Measurements from ENCODE around the gene TREML2.

DNA sequence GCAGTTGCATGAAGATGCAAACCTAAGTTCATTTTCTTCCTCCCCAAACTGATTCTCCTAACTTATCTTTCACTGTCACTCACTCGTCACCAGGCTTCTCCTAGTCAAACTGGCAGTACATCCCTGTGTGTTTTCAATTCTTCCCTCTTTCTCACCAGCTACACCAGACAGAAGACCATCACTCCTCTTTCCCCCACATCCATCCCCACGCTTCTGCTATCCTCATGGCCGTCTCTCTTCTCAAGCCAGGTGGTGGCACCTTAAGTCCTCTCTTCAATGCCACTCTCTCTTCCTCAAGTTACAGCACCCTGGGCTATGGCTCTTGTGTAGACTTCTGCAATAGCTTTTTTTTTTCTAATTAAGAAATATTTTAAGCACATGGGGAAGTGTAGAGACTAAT, 23.7 kb downstream of the TREML2 start:
- TF ChIP-seq CTCF (IDR thresholded peaks at IDR 0.05; ENCODE audit: poor library complexity, severe bottlenecking): no peak
- TF ChIP-seq EZH2 (IDR thresholded peaks at IDR 0.05; ENCODE audit: borderline replicate concordance, insufficient read depth, low read length, poor library complexity, severe bottlenecking): no peak
- no peak for TF ChIP-seq RAD21 (conservative IDR thresholded peaks at IDR 0.05)
- TF ChIP-seq EP300 (conservative IDR thresholded peaks at IDR 0.05; ENCODE audit: poor library complexity, severe bottlenecking): no peak
- TF ChIP-seq, protein P1, sequence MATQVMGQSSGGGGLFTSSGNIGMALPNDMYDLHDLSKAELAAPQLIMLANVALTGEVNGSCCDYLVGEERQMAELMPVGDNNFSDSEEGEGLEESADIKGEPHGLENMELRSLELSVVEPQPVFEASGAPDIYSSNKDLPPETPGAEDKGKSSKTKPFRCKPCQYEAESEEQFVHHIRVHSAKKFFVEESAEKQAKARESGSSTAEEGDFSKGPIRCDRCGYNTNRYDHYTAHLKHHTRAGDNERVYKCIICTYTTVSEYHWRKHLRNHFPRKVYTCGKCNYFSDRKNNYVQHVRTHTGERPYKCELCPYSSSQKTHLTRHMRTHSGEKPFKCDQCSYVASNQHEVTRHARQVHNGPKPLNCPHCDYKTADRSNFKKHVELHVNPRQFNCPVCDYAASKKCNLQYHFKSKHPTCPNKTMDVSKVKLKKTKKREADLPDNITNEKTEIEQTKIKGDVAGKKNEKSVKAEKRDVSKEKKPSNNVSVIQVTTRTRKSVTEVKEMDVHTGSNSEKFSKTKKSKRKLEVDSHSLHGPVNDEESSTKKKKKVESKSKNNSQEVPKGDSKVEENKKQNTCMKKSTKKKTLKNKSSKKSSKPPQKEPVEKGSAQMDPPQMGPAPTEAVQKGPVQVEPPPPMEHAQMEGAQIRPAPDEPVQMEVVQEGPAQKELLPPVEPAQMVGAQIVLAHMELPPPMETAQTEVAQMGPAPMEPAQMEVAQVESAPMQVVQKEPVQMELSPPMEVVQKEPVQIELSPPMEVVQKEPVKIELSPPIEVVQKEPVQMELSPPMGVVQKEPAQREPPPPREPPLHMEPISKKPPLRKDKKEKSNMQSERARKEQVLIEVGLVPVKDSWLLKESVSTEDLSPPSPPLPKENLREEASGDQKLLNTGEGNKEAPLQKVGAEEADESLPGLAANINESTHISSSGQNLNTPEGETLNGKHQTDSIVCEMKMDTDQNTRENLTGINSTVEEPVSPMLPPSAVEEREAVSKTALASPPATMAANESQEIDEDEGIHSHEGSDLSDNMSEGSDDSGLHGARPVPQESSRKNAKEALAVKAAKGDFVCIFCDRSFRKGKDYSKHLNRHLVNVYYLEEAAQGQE (IDR thresholded peaks at IDR 0.05; ENCODE audit: borderline replicate concordance): no peak
